ENCODE measurements around the gene BCAN.

BCAN gene

DNA sequence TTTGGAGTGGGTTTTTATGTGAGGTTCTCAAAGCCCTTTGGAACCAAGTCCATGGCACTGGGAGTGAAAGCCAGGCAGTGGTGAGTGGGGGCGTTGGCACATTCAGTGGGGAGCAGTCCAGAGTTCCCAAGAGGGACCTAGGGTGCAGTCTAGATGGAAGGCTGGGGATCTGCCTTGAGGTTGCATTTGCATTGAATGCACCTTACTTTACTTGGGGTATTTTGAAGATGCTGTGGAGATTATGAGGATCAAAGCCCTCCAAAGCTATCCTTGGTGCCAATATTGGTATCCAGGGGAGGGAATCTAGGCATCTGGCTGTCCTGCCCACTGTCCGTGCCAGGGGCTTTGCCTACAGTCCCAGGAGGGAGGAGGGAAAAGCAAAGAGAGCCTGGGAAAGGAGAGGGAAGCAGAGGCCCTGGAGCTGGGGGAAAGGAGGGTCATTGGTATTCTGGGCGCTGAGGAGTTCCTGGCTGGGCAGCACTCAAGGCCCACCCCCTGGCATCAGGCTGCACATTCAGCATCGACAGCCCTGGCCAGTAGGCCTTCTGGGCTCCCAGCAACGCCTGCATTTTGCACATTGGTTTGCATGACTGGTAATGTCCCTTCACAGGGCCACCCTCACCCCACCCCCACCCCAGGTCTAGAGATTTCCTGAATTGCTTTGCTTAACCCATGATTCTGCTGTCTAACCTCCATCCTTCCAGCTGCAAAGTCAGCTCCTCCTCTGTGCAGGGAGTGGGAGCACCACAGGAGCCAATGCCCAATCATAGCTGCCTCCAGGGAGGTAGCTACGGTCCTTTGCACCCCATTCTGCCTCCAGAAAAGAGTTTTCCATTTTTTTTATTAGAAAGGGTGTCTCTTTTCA lies 843 bp upstream of the BCAN start:
- Mint-ChIP-seq H3K4me1 (peaks cover 20% of the 10 kb centered on the region), H3K9me3 (no peaks in the 10 kb centered on the region), H3K27me3 (peaks cover 95% of the 10 kb centered on the region), H3K27ac (ENCODE audit: low read depth) (no peak overlapping the region), H3K4me3 (peak overlapping the region; percentile 39), H3K36me3 (ENCODE audit: insufficient read depth) (peaks cover 2% of the 10 kb centered on the region)
- no peak for DNase-seq (ENCODE audit: low spot score in 2 of 2)
- ATAC-seq (replicated peaks; ENCODE audit: extremely low read depth, poor library complexity, severe bottlenecking): no peak

DNA sequence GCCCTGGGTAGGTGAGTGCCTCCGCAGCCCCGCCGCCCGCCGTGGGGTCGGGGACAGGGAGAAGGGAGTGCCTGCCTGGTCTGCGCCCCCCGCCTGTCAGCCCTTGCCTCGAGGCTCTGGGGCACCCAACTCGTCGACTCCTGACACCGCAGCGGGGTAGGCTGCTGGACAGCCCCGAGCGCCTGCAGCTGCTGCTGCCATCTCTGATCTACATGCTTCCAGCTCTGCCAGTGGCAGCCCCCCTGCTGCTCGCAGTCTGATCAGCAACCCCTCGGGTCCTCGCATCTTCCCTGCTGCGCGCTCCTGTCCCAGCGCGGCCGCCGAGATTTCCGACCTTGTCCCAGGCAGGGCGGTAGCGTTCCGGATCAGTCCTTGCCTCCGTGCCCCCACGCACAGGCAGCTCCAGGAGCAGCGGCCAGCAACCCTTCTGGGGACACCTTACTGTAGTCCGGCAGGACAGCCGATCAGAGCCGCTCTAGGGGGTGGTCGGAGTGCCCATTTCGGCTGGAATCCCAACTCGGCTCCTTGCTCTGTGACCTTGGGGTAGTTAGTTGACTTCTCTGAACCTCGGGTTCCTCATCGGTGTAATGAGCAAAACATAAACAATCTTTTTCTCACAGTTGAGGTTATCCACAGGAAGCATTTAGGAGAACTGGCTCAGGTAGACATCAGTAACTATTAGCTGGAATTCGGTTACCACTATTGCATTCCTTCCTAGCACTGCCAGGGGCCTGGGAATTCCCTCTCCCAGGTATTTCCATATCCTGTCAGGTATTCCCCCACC lies 540 bp downstream of the BCAN start:
- Mint-ChIP-seq H3K4me3 (peak overlapping the region; percentile 46), H3K9me3 (no peaks in the 10 kb centered on the region), H3K27me3 (peaks cover 96% of the 10 kb centered on the region), H3K36me3 (ENCODE audit: insufficient read depth) (peaks cover 4% of the 10 kb centered on the region), H3K4me1 (peaks cover 20% of the 10 kb centered on the region), H3K27ac (ENCODE audit: low read depth) (no peak overlapping the region)
- DNase-seq (ENCODE audit: low spot score in 2 of 2) (no peak), ATAC-seq (replicated peaks; ENCODE audit: extremely low read depth, poor library complexity, severe bottlenecking) (no peak)

DNA sequence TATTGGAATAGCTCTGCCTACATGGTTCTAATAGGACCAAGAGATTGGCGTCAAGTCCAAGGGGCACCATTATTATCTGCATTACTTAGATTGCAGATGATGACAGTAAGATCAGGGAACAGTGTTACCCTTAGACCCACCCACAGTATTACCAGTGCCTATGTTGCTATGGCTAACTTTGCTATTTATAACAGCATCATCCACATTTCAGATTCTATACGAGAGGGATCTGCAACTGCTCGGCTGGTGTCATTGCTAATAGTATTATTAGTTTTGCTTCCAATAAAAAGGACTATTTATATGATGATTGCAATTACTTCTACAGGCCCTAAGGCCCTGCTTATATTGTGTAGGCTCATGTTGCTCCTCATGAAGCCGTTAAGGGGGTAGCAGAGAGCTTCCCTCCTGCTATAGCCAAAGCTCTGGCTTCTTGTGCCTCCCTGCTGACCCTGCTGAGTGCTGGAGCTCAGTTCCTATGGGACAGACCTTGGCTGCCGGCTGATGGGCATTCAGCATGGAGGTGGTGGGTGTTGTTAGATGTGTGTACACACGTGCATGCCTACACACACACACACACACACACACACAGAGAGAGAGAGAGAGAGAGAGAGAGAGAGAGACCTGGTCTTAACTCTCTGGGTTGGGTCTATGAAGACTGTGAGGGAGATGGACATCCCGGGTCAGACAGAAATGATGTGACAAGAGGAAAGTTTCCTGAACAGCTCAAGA lies 1.3 kb downstream of the BCAN start:
- no peak for ATAC-seq (replicated peaks; ENCODE audit: extremely low read depth, poor library complexity, severe bottlenecking)
- peaks cover 20% of the 10 kb centered on the region for H3K4me1 Mint-ChIP-seq
- H3K4me3 Mint-ChIP-seq: peak overlapping the region; percentile 46
- peaks cover 96% of the 10 kb centered on the region for H3K27me3 Mint-ChIP-seq
- H3K27ac Mint-ChIP-seq (ENCODE audit: low read depth): no peak overlapping the region
- no peaks in the 10 kb centered on the region for H3K9me3 Mint-ChIP-seq
- peaks cover 4% of the 10 kb centered on the region for H3K36me3 Mint-ChIP-seq (ENCODE audit: insufficient read depth)
- DNase-seq (ENCODE audit: low spot score in 2 of 2): no peak

DNA sequence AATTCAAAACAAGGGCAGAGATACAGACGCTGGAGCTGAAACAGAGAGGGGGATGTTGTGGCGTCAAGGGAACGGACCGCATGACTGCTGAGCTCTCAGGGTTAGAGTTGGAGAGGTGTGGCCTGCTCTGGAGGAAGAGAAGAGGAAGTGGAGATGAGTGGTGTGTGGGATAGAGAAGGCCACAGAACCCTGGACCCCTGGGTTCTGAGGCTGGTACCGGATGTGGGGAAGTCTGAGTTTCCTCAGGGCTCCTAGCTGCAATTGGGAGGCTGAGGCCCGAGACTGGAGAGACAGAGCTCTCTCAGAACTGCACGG lies 1.8 kb downstream of the BCAN start:
- Mint-ChIP-seq H3K36me3 (ENCODE audit: insufficient read depth) (peaks cover 4% of the 10 kb centered on the region), H3K4me1 (peaks cover 20% of the 10 kb centered on the region), H3K27ac (ENCODE audit: low read depth) (no peak overlapping the region), H3K9me3 (no peaks in the 10 kb centered on the region), H3K4me3 (no peak overlapping the region), H3K27me3 (peaks cover 96% of the 10 kb centered on the region)
- peak; percentile 73 for ATAC-seq (replicated peaks; ENCODE audit: extremely low read depth, poor library complexity, severe bottlenecking)
- no peak for DNase-seq (ENCODE audit: low spot score in 2 of 2)

DNA sequence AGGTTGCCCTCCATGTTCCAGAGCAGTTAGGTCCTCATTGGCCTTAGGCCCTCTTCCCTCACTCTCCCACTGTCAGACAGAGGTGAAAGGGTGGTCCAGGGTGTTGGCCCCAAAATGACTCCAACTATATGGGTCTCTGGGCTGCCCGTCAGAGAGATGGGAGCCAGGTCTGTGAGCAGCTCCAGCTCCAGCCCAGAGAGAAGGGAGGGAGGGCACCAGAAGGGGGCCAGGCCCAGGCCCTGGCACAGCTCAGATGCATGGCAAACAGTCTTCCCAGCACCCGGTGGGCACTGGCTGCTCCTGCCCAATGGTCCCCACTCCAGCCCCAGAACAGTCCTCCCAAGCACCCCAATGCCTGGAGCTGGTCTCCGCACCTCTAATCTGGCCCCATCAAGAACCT lies 2.2 kb downstream of the BCAN start:
- Mint-ChIP-seq H3K9me3 (no peaks in the 10 kb centered on the region), H3K36me3 (ENCODE audit: insufficient read depth) (peaks cover 4% of the 10 kb centered on the region), H3K27me3 (peaks cover 96% of the 10 kb centered on the region), H3K4me1 (peaks cover 20% of the 10 kb centered on the region), H3K27ac (ENCODE audit: low read depth) (no peak overlapping the region), H3K4me3 (no peak overlapping the region)
- ATAC-seq (replicated peaks; ENCODE audit: extremely low read depth, poor library complexity, severe bottlenecking) (no peak), DNase-seq (ENCODE audit: low spot score in 2 of 2) (no peak)

DNA sequence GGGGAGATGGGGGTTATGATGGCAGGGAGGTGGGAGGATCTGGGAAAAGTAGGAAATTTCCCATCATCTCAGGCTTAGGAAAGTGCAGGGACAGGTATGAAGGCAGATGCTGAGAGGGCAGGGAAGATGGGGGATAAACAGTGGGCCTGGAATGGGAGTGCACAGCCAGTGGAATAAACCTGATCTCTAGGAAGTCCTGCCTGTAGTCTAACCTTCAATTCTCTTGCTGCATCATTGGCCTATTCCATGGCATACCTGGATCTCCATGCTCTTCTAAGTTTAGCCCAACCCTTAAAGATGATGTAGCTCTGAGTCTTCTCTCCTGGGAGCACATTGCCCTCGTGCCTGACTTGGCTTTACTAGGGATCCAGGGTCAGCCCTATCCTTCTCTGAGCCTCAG lies 2.7 kb downstream of the BCAN start:
- Mint-ChIP-seq H3K4me1 (peaks cover 20% of the 10 kb centered on the region), H3K36me3 (ENCODE audit: insufficient read depth) (peaks cover 4% of the 10 kb centered on the region), H3K9me3 (no peaks in the 10 kb centered on the region), H3K27ac (ENCODE audit: low read depth) (no peak overlapping the region), H3K27me3 (peaks cover 96% of the 10 kb centered on the region), H3K4me3 (no peak overlapping the region)
- ATAC-seq (replicated peaks; ENCODE audit: extremely low read depth, poor library complexity, severe bottlenecking): no peak
- no peak for DNase-seq (ENCODE audit: low spot score in 2 of 2)

DNA sequence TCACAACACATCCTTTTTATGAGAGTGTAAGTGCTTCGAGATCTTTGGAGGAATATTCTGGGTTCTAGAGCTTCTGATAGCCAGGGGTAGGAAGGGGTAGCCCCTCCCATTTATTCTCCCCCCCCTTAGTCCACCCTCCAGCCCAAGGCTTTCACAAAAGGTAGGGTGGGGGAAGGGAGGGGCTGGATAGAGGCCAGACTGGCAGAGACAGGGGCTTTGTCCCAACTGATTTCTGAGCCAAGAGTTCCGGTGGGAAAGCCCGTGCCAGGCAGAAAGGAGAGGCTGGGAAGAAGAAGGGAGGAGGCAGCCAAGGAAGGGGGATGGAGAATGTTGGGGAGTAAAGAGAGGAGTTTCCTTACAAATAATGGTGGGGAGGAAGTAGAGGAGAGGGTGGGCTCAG lies 3.1 kb downstream of the BCAN start:
- no peak for DNase-seq (ENCODE audit: low spot score in 2 of 2)
- no peak for ATAC-seq (replicated peaks; ENCODE audit: extremely low read depth, poor library complexity, severe bottlenecking)
- Mint-ChIP-seq H3K9me3 (no peaks in the 10 kb centered on the region), H3K36me3 (ENCODE audit: insufficient read depth) (peaks cover 4% of the 10 kb centered on the region), H3K27me3 (peaks cover 96% of the 10 kb centered on the region), H3K4me1 (peaks cover 20% of the 10 kb centered on the region), H3K27ac (ENCODE audit: low read depth) (no peak overlapping the region), H3K4me3 (no peak overlapping the region)

DNA sequence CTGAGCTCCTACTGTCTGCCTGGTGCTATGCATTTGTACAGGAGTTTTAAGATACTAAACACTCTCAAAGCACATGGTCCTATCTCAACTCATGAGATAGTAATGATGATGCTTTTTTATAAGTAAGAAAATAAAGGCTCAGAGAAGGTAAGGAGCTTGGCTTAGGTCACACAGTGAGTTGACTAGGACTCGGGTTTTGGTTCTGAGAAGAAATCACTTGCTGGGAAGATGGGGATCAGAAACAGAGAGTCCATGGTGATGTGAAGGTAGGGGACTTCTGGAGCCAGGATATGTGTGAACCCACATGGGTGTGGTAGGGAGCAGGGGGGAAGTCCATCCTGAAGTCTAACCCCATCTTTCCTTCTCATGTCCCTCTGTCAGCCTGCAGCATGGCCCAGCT lies 3.7 kb downstream of the BCAN start:
- H3K9me3 Mint-ChIP-seq: no peaks in the 10 kb centered on the region
- peaks cover 20% of the 10 kb centered on the region for H3K4me1 Mint-ChIP-seq
- ATAC-seq (replicated peaks; ENCODE audit: extremely low read depth, poor library complexity, severe bottlenecking) (no peak), DNase-seq (ENCODE audit: low spot score in 2 of 2) (no peak)
- H3K36me3 Mint-ChIP-seq (ENCODE audit: insufficient read depth): peaks cover 4% of the 10 kb centered on the region
- no peak overlapping the region for H3K27ac Mint-ChIP-seq (ENCODE audit: low read depth)
- no peak overlapping the region for H3K4me3 Mint-ChIP-seq
- peaks cover 96% of the 10 kb centered on the region for H3K27me3 Mint-ChIP-seq

DNA sequence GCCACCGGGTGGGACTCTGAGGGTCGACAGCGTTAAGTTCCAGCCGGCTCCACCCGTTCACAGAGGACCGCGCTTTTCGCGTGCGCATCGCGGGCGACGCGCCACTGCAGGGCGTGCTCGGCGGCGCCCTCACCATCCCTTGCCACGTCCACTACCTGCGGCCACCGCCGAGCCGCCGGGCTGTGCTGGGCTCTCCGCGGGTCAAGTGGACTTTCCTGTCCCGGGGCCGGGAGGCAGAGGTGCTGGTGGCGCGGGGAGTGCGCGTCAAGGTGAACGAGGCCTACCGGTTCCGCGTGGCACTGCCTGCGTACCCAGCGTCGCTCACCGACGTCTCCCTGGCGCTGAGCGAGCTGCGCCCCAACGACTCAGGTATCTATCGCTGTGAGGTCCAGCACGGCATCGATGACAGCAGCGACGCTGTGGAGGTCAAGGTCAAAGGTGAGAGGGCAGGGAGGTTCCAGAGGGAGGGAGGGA lies 4.9 kb downstream of the BCAN start:
- Mint-ChIP-seq H3K9me3 (no peaks in the 10 kb centered on the region), H3K36me3 (ENCODE audit: insufficient read depth) (peaks cover 4% of the 10 kb centered on the region), H3K27ac (ENCODE audit: low read depth) (no peak overlapping the region), H3K4me1 (peaks cover 14% of the 10 kb centered on the region), H3K27me3 (peaks cover 96% of the 10 kb centered on the region), H3K4me3 (no peak overlapping the region)
- DNase-seq (ENCODE audit: low spot score in 2 of 2) (no peak), ATAC-seq (replicated peaks; ENCODE audit: extremely low read depth, poor library complexity, severe bottlenecking) (no peak)

DNA sequence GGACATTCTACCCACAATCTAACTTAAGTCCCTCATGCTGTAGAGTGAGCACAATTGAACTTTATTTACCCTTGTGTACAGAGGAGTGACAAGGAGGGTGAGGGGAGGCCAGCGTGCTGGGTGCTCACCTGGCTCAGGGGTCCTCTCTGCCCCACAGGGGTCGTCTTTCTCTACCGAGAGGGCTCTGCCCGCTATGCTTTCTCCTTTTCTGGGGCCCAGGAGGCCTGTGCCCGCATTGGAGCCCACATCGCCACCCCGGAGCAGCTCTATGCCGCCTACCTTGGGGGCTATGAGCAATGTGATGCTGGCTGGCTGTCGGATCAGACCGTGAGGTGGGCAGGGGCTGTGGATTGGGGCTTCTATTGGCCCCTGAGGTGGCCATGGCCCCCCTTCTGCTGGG lies 5.4 kb downstream of the BCAN start:
- H3K36me3 Mint-ChIP-seq (ENCODE audit: insufficient read depth): peaks cover 4% of the 10 kb centered on the region
- no peak for ATAC-seq (replicated peaks; ENCODE audit: extremely low read depth, poor library complexity, severe bottlenecking)
- H3K27ac Mint-ChIP-seq (ENCODE audit: low read depth): no peak overlapping the region
- H3K27me3 Mint-ChIP-seq: peaks cover 96% of the 10 kb centered on the region
- H3K4me1 Mint-ChIP-seq: peaks cover 12% of the 10 kb centered on the region
- no peak for DNase-seq (ENCODE audit: low spot score in 2 of 2)
- no peak overlapping the region for H3K4me3 Mint-ChIP-seq
- H3K9me3 Mint-ChIP-seq: no peaks in the 10 kb centered on the region

DNA sequence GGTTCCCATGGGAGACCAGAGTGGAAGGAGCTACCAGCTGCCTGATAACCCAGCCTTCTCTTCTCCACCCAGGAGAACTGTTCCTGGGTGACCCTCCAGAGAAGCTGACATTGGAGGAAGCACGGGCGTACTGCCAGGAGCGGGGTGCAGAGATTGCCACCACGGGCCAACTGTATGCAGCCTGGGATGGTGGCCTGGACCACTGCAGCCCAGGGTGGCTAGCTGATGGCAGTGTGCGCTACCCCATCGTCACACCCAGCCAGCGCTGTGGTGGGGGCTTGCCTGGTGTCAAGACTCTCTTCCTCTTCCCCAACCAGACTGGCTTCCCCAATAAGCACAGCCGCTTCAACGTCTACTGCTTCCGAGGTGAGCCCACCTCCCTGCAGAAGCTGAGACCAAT lies 6.6 kb downstream of the BCAN start:
- Mint-ChIP-seq H3K9me3 (no peaks in the 10 kb centered on the region), H3K4me3 (no peak overlapping the region), H3K4me1 (peaks cover 5% of the 10 kb centered on the region), H3K36me3 (ENCODE audit: insufficient read depth) (peaks cover 4% of the 10 kb centered on the region), H3K27me3 (peaks cover 96% of the 10 kb centered on the region), H3K27ac (ENCODE audit: low read depth) (no peak overlapping the region)
- ATAC-seq (replicated peaks; ENCODE audit: extremely low read depth, poor library complexity, severe bottlenecking) (no peak), DNase-seq (ENCODE audit: low spot score in 2 of 2) (no peak)

DNA sequence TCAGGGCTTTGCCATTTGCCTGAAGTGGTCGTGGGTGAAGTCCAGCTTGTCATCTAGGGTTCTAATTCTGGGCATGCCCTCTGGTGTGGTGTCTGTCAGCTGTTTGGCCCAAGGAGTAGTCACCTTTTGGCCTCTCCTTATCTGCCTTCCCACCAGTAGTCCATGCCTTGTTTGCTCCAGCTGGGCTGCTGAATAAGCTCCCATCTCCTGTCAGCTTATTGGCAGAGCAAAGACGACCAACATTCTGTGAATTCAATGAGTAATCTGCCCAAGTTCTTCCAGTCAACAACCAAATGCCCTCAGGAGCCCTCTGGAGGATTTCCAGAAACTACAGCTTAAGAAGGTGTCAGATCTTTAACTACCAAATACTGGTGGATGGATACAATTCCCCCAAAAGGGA lies 7.0 kb downstream of the BCAN start:
- Mint-ChIP-seq H3K36me3 (ENCODE audit: insufficient read depth) (peaks cover 2% of the 10 kb centered on the region), H3K27me3 (peaks cover 96% of the 10 kb centered on the region), H3K4me1 (peaks cover under 1% of the 10 kb centered on the region)

More for the DNA sequence above, 7.0 kb downstream of the BCAN start:
- no peaks in the 10 kb centered on the region for H3K9me3 Mint-ChIP-seq
- H3K4me3 Mint-ChIP-seq: no peak overlapping the region
- H3K27ac Mint-ChIP-seq (ENCODE audit: low read depth): no peak overlapping the region
- no peak for DNase-seq (ENCODE audit: low spot score in 2 of 2)
- ATAC-seq (replicated peaks; ENCODE audit: extremely low read depth, poor library complexity, severe bottlenecking): no peak

All from central memory CD8-positive, alpha-beta T cell (primary cell).